Measurements from ENCODE around the gene ATXN10.

ATXN10 gene

GRCh38 chr22:45889539-45890350, 218.1 kb downstream of the ATXN10 start:
- DNase-seq (ENCODE audit: insufficient read length, low spot score) (no peak), FAIRE-seq (no peak)
- TF ChIP-seq CTCF (IDR thresholded peaks at IDR 0.05; ENCODE audit: insufficient read depth, missing control alignments), result no peak

GRCh38 chr22:45890351-45890635, 218.7 kb downstream of the ATXN10 start:
- no peak for DNase-seq (ENCODE audit: insufficient read length, low spot score)
- FAIRE-seq, result no peak
- TF ChIP-seq CTCF (IDR thresholded peaks at IDR 0.05; ENCODE audit: insufficient read depth, missing control alignments), result no peak

DNA sequence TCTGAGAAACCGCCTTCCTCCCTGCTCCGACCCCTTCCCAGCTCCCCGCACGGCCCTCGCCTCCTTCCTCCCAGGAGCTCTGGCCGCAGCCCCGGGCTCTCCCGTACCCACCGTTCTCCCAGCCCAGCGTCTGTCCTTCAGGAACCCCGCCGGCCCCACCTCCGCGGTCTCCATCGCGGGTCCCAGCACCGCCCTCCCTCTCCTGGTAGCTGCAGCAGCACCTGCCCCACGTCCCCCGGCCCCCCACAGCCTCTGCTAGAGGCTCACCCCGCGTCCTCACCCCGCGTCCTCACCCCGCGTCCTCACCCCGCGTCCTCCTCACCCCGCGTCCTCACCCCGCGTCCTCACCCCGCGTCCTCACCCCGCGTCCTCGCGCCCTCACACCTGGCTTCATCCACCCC, 219.4 kb downstream of the ATXN10 start:
- FAIRE-seq, result no peak
- TF ChIP-seq CTCF (IDR thresholded peaks at IDR 0.05; ENCODE audit: insufficient read depth, missing control alignments), result no peak

GRCh38 chr22:45891471-45891995, 219.9 kb downstream of the ATXN10 start:
- FAIRE-seq, result no peak
- no peak for DNase-seq (ENCODE audit: insufficient read length, low spot score)
- TF ChIP-seq CTCF (IDR thresholded peaks at IDR 0.05; ENCODE audit: insufficient read depth, missing control alignments), result no peak

More for the DNA sequence above, 219.4 kb downstream of the ATXN10 start:
- DNase-seq (ENCODE audit: insufficient read length, low spot score), result no peak

DNA sequence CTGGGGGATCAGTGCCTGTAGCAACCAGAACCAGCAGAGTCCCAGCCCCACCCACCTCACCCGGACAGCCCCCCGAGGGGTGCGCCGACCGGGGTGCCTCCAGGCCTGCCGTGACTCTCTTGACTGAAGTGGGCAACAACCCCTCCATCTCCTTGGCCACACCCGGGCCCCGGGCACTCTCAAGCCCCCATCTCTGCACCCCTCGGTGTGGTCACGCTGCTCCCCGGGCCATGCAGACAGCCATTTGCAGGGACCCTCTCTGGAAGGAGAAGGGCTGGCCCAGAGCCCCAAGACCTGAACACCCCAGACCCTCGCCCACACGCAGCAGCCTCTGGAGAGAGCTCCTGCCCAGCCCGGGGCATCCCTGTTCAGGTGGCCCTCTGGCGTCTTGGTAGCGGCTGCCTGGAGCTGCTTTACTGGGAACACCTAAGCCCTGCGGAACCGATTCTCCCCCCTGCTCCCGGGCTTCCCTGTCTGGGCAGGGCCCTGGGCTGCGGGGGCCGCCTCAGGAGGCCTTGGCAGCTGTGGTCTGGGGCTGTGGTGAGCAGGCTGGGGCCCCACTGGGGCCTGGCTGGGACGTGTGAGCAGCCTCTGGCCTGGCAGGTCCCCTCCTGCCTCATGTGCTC, 220.5 kb downstream of the ATXN10 start:
- no peak for FAIRE-seq
- DNase-seq (ENCODE audit: insufficient read length, low spot score), result no peak
- TF ChIP-seq CTCF (IDR thresholded peaks at IDR 0.05; ENCODE audit: insufficient read depth, missing control alignments), result no peak

GRCh38 chr22:45892681-45893461, 221.2 kb downstream of the ATXN10 start:
- no peak for FAIRE-seq
- no peak for TF ChIP-seq CTCF (IDR thresholded peaks at IDR 0.05; ENCODE audit: insufficient read depth, missing control alignments)
- no peak for DNase-seq (ENCODE audit: insufficient read length, low spot score)

Data from D721Med (cell line).